Measurements from ENCODE around the gene SUN2.

Gene SUN2

GRCh38 chr22:38715176-38715764 lies 40.5 kb downstream of the SUN2 start:
- no peak for DNase-seq (ENCODE audit: low read depth)

- no peak for DNase-seq (ENCODE audit: low read depth)
Observed at GRCh38 chr22:38713921-38714320, 41.9 kb downstream of the SUN2 start.

- no peak for DNase-seq (ENCODE audit: low read depth)
Observed at GRCh38 chr22:38712486-38713207, 43.2 kb downstream of the SUN2 start.

GRCh38 chr22:38710866-38711265 lies 44.9 kb downstream of the SUN2 start:
- DNase-seq (ENCODE audit: low read depth): no peak

GRCh38 chr22:38710351-38710750 lies 45.4 kb downstream of the SUN2 start:
- no peak for DNase-seq (ENCODE audit: low read depth)

GRCh38 chr22:38709306-38709705 lies 46.5 kb downstream of the SUN2 start:
- DNase-seq (ENCODE audit: low read depth): no peak

DNA sequence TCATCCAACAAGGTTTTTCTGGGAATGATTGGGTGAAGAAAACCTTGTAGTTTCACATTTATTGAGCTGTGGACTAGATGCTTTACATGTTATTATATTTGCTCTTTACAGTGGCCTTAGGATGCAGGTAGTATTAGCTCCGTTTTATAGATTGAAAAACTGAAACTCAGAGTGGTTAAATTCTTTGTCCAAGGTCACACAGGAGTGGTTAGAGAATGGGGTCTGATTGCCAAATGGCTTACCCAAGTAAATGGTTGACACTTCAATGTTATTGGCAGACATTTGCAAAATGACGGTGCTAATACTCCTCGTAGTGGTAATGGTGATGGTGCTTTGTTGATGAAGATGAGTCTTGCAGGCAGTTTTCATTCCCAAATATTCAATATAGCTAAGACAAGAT lies 47.8 kb downstream of the SUN2 start:
- DNase-seq (ENCODE audit: low read depth): no peak

GRCh38 chr22:38707346-38707745 lies 48.5 kb downstream of the SUN2 start:
- DNase-seq (ENCODE audit: low read depth): no peak

DNA sequence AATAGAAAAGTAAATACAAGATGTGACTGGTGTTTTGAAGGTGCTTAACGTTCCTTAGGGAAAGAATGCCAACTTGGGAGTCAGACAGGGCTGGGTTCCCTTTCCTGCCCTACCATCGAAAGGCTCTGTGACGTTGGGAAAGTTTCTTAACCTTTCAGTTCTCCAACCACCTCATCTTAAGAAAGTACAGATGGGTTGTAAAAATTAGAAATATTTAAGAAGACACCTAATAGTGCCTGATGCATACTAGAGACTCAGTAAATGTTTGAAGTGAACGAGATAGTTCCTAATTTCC lies 49.0 kb downstream of the SUN2 start:
- no peak for DNase-seq (ENCODE audit: low read depth)

DNA sequence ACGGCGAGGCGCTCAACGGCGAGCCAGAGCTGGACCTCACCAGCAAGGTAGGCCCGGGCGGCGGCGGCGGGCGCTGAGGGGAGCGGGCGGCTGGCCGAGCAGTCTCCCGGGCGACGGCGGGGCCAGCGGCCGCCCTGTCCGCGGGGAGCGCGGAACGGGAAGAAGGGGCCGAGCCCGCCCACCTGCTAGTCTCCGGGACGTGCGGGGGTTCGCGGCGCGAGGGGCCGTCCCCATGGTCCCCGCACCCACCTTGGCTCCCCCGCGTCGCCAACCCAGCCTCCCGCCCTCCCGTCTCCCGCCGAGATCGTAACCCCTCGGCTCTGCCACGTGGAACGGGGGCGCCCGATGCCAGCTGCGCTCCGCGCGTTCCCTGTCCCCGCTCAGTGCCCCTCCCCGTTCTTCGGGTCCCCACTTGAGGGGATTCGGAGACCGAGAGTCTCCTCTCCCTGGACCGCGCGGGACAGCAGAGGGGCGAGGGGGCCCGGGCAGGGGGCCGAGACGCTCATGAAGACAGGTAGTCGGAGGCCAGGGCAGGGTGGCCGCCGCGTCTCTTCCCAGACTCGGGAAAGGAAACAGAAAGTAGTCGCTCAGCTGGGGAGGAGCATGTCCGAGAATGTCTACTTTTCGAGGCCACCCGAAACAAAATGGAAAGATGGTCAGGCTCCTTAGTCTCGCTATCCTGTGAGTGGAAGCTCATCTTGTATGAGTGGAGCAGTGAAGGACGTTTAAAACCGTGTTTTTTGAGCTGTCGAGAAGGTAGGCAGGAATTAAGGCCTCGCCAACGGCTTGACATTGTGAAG lies 49.5 kb downstream of the SUN2 start:
- peak; percentile 34 for DNase-seq (ENCODE audit: low read depth)

DNA sequence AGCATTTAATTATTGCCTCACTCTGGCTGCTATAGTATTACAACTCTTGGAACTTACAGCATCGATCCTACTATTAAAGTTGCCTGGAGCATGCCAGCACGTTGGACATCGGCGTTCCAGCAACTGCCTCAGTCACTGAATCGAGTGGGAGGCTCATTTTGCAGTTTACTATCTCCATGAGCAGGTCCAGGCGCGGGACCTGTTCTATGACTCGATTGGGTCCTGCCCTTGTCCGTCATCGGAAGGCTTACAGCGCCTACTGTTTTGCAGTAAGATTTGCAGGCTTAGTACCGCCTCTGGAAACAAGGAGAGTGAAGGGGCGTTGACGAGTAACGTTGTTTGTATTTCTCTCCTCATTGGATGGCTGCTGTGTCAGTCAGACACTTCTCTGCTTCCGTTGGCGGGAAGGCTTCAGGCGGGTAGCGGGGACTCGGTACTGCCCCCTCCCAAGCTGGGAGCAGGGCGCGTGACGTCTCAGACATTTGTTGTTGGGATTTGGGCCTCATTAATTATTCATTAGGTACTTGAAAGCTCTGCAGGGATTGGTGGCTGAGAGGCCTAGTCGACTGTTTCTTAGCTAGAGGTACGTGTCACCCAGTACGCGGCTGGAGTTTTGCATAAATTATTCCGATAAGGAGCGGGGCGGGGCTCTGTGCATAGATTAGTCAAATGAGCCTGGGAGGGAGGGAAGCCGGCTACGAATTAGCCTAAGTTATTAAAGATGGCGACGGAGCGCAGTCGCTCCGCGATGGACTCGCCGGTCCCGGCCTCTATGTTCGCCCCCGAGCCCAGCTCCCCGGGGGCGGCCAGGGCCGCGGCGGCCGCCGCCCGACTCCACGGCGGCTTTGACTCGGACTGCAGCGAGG lies 50.3 kb downstream of the SUN2 start, which contains the start of gene GTPBP1:
GTPBP1 (plus strand) TSS at position 710 of the 866 bp plus-strand sequence; CDS start at position 722, 12 bp downstream.
- peak; percentile 98 for DNase-seq (ENCODE audit: low read depth)

GRCh38 chr22:38704654-38705234 lies 51.1 kb downstream of the SUN2 start:
- DNase-seq (ENCODE audit: low read depth): no peak

- peak; percentile 96 for DNase-seq (ENCODE audit: low read depth)
Observed at GRCh38 chr22:38700789-38701628, 54.8 kb downstream of the SUN2 start, which contains the start of gene JOSD1. Gene JOSD1, minus strand, starts transcription at chr22:38700943. Its CDS starts 956 bp downstream, at chr22:38699987.

GRCh38 chr22:38700270-38700788 lies 55.5 kb downstream of the SUN2 start:
- DNase-seq (ENCODE audit: low read depth): no peak

DNA sequence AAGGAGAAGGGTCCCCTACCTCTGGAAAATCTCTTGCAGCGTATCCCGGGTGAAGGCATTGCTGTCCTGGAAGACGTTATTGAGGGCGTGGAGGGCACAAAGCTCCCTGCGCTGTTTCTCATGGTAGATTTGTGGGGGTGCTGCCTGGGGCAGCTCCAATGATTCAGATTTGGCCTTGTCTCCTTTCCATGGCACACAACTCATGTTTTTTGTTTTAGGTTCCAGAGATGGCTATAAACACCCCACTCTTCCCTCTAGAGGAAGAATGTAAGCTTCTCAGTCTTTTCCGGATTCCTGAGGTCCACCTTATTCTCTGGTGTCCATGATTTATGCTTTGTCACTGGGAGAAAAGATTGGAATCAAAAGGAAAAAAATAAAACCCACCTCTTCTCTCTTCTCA lies 56.0 kb downstream of the SUN2 start:
- no peak for DNase-seq (ENCODE audit: low read depth)

DNA sequence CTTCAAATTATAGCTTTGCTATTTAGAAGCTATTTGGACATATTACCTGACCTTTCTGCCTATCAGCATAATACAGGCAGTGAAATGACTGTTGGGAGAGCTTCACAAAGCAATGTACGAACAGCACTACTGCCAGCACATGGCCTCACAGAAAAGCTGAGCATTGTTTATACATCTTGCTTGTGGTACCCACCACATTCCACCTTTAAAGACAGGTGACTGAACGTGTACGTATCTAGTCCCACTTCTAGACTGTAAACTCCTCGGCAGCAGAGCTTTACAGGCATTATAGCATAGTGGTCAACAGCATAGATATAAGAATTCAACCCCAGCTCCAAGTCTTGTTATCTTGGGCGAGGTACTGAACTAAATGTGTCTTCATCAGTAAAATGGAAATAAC lies 56.7 kb downstream of the SUN2 start:
- DNase-seq (ENCODE audit: low read depth): no peak

DNA sequence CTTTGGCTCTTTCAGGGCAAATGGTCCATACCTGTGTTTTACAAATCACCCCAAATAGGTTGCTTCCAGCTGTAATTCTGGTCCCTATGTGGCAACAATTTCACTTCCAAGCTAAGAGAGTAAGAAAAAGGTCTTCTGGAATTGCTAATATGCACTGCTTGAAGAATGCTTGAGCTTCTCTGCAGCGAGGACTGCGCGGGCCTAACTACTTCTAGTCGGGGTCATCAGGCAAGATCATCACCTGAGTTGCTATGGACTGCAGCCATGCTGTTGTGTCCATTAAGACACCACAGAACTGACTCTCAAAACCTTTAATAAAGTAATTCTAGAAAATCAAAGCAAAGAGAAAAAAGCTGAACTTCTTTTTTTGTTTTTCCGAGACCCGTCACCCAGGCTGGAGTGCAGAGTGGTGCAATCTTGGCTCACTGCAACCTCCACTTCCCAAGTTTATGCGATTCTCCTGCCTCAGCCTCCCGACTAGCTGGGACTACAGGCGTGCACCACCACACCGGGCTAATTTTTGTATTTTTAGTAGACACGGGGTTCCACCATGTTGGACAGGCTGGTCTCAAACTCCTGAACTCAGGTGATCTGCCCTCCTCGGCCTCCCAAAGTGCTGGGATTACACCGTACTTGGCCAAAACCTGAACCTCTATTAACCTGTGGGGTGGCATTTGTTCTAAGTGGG lies 57.2 kb downstream of the SUN2 start:
- DNase-seq (ENCODE audit: low read depth): no peak

- no peak for DNase-seq (ENCODE audit: low read depth)
Observed at GRCh38 chr22:38697425-38698089, 58.2 kb downstream of the SUN2 start.
